AG09309 (cell line): Measurements from ENCODE around the gene RC3H1.
"Not testable (repeated sequence)": the region's sequence is repeated elsewhere in the genome, so short reads cannot be mapped to it uniquely, and the experiment has no call there.

Source experiments
- DNase-seq: peaks from one replicate; pipeline ENCODE4 v3.0.0-alpha.2; 2010; ENCODE audit warnings: low read depth
- H3K4me3 ChIP-seq: 2 replicates; pipeline ENCODE4 v1.5.1; 2011; ENCODE audit warnings: mild to moderate bottlenecking, low read depth, low read length, moderate library complexity; ENCODE audit not compliant: control insufficient read depth
- CTCF ChIP-seq: IDR thresholded peaks from 2 replicates; pipeline ENCODE4 v1.5.1; 2011; ENCODE audit warnings: mild to moderate bottlenecking, low read depth, low read length, inconsistent platforms; ENCODE audit not compliant: insufficient read depth, control insufficient read depth; ENCODE audit errors: missing control alignments

Gene RC3H1

GRCh38 chr1:173997791-173998190 lies 24.4 kb downstream of the RC3H1 start:
- DNase-seq, result no peak
- no peak overlapping the region for H3K4me3 ChIP-seq
- TF ChIP-seq CTCF, result no peak

DNA sequence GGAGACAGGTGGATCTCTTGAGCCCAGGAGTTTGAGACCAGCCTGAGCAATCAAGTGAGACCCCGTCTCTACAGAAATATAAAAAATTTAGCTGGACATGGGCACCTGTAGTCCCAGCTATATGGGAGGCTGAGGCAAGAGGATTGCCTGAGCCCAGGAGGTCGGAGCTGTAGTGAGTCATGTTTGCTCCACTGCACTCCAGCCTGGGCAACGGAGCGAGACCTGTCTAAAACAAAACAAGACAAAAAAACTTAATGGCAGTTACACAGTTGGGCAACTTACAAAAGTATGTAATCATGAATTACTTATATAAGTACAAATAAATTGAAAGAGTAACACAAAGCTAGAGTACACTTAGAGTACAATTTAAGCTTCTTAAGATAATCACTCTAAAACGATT lies 25.2 kb downstream of the RC3H1 start:
- no peak for TF ChIP-seq CTCF
- DNase-seq, result no peak
- no peak overlapping the region for H3K4me3 ChIP-seq

- DNase-seq, result no peak
- H3K4me3 ChIP-seq, result no peak overlapping the region
- TF ChIP-seq CTCF, result no peak
Observed at GRCh38 chr1:173995475-173995874, 26.7 kb downstream of the RC3H1 start.

- not testable (repeated sequence) for H3K4me3 ChIP-seq, DNase-seq
Observed at GRCh38 chr1:173993948-173994347, 28.2 kb downstream of the RC3H1 start.

GRCh38 chr1:173988068-173988467 lies 34.1 kb downstream of the RC3H1 start:
- no peak for TF ChIP-seq CTCF
- no peak overlapping the region for H3K4me3 ChIP-seq
- no peak for DNase-seq

- DNase-seq, result no peak
- no peak overlapping the region for H3K4me3 ChIP-seq
- TF ChIP-seq CTCF, result no peak
Observed at GRCh38 chr1:173986951-173987350, 35.2 kb downstream of the RC3H1 start.

DNA sequence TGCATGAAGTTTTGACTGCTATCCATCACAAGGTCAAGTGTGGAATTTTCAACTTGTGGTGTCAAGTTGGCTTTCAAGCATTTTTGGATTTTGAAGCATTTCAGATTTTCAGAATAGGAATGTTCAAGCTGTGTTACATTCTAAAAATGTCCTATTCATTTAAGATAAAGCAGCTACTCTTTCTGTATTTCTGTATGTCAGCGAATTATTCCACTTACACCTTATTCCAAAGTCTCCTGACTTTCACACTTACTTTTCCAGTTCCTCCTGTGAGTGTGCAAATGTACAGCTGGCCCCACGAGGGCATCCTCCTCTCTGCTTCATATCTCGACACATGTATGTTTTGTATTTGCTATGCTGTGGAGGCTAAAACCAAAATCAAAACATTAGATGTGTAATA lies 51.9 kb downstream of the RC3H1 start:
- TF ChIP-seq CTCF, result no peak
- no peak for DNase-seq
- no peak overlapping the region for H3K4me3 ChIP-seq

- not testable (repeated sequence) for DNase-seq, H3K4me3 ChIP-seq
Observed at GRCh38 chr1:173965896-173966295, 56.3 kb downstream of the RC3H1 start.
